Right hindlimb (tissue), 1 donor: ENCODE results near the gene MMS19.

Experiments used
- DNase-seq: peaks from one replicate; pipeline ENCODE4 v3.0.0-alpha.2; 2018

The MMS19 gene, protein sequence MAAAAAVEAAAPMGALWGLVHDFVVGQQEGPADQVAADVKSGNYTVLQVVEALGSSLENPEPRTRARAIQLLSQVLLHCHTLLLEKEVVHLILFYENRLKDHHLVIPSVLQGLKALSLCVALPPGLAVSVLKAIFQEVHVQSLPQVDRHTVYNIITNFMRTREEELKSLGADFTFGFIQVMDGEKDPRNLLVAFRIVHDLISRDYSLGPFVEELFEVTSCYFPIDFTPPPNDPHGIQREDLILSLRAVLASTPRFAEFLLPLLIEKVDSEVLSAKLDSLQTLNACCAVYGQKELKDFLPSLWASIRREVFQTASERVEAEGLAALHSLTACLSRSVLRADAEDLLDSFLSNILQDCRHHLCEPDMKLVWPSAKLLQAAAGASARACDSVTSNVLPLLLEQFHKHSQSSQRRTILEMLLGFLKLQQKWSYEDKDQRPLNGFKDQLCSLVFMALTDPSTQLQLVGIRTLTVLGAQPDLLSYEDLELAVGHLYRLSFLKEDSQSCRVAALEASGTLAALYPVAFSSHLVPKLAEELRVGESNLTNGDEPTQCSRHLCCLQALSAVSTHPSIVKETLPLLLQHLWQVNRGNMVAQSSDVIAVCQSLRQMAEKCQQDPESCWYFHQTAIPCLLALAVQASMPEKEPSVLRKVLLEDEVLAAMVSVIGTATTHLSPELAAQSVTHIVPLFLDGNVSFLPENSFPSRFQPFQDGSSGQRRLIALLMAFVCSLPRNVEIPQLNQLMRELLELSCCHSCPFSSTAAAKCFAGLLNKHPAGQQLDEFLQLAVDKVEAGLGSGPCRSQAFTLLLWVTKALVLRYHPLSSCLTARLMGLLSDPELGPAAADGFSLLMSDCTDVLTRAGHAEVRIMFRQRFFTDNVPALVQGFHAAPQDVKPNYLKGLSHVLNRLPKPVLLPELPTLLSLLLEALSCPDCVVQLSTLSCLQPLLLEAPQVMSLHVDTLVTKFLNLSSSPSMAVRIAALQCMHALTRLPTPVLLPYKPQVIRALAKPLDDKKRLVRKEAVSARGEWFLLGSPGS

DNA sequence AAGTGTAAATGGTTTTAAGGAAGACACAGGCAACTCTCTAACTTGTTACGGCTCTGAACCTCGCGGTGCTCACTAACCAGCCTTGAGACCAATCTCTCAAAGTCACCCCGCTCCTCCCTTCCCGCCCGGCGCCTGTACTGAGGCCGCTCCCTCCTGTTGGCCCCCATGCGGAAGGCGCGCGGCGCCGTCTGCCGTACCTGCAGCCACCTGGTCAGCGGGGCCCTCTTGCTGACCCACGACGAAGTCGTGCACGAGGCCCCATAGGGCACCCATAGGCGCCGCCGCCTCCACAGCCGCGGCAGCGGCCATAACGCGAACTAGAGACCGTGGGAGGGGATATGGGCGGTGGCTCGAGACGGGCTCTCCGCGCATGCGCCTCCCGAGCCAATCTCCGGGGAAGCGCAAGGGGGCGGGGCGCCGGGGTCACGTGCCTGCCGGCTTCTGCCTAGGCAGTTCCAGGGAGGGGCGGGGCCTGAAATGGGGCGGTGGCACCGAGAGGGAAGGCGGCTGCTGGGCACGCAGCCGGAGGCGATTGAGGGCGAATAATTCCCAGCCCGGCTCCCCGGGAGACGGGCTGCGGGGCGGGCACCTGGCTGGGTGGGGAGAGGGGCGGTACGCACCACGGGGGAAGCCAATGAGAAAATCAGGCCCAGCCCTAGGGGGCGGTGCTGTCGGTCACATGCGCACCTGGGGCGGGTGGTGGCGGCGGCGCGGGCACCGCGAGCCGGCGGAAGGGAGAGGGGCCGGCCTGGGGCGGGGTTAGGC is at the start of gene MMS19:
Gene MMS19 (minus strand): TSS at position 347 of the 765 bp plus-strand sequence. CDS start 38 bp downstream, at position 309.
- peak; percentile 99 for DNase-seq

GRCh38 chr10:97547962-97548361 is 49.7 kb upstream of the MMS19 start:
- DNase-seq, result peak; percentile 66

- no peak for DNase-seq
These were observed 49.0 kb upstream of the MMS19 start for GRCh38 chr10:97547271-97547600.

GRCh38 chr10:97546456-97547270 is 48.4 kb upstream of the MMS19 start:
- DNase-seq, result no peak

DNA sequence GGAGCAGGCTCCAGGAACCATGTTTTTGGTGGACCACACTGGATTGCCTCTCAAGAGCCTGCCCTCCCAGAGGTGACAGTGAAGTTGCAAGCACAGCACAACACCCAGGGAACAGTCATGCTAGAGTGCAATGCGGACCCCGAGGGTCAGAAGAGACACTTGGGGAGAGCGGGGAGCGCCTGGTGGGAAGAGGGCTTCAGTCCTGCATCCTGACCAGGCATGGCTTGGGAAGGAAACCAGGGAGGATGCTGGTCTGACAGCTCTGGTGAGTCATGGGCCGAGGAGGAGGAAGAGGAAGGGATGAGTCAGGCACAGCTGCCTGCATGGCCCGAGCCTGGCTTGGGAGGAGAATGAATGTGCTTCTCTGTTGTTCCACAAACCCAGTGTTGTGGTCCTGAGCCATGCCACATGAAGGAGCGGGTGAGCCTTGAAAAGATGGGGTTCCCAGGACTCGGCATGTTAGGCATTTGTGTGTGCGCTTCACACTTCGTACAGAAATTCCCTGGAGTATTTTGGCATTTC is 44.9 kb upstream of the MMS19 start:
- DNase-seq, result peak; percentile 79

DNA sequence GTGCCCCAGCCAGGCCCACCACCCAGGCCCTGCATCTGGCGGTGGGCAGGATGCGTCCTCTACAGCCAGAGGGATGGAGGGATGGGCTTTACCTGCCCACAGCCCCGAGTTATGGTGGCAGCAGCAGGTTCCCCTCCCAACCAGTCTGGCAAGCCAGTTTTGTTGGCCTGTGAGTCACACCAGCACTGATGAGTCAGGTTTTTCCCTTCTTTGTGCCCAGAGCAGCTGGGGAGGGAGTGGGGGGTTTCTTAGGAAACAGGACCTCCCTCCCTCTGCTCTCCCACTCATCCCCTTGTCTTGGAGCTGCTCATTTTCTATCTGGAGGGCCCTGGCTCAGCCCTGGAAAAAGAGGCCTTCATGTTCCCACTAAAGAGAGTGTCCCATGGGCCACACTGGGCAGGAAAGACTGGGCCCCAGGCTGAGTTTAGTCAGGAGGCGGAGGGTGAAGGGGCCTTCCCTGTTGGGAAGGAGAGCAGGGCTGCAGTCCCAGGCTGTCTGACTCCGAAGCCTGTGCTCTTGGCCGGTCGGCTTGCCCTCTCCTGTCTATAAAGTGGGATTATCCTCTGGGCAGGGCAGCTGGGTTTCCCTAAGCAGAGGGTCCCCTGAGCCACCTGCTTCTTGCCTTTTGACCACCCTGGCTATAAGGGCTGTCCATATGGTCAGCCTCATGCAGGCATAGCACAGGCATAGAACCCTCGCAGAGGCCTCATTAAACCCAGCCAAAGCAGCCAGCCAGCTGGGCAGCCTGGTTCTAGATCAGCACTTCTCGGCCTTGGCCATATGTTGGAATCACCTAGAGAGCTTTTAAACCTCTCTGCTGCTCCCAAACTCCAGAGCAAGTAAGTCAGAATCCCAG is 44.2 kb upstream of the MMS19 start:
- DNase-seq, result peak; percentile 92

DNA sequence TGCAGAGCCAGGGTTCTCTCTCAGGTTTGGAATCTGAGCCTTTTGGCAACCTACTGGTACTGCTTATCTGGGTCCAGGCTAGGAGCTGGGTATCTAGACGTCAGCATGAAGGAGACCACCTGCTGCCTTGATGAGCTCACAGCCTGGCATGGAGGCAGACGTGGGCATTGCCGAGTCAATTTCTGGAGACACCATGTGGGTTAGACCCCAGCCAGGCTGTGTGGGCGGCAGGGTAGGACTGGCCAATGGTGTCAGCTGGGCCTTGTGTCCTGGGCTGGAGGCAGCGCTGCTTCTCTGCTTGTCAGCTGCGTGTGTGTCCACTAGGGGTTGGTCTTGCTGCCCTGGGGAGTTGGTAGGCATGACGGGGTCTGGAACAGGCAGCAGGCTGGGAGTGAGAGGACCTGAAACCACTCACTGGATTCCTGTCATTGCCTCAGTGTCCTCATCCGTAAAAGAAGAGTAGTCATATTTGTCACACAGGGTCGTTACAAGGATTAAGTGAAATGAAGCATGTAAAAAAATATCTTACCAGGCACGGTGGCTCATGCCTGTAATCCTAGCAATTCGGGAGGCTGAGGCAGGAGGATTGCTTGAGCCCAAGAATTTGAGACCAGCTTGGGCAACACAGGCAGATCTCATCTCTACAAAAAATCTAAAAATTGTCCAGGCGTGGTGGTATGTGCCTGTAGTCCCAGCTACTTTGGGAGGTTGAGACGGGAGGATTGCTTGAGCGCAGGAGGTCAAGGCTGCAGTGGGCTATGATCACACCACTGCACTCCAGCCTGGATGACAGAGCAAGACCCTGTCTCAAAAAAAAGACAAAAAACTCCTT is 42.7 kb upstream of the MMS19 start:
- no peak for DNase-seq

- peak; percentile 63 for DNase-seq
These were observed 41.4 kb upstream of the MMS19 start for GRCh38 chr10:97539523-97540200.

DNA sequence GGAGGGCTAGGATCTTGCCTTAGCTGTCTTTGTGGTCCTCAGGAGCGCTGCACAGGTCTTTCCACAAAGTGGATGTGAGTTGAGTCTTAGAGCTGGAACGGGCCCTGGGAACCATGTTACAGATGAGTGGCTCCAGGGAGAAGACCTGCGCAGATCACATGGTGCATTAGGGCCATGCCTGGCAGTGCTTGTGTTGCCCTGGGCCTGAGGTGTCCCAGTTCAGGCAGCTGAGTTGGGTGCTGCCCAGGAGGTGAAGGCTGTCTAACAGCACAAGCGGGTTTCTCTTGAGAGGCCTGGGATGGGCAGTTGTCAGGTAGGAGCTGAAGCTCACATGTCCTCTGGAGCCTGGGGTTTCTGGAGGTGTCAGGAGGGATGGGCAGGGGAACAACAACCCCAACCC is 40.6 kb upstream of the MMS19 start:
- no peak for DNase-seq

DNA sequence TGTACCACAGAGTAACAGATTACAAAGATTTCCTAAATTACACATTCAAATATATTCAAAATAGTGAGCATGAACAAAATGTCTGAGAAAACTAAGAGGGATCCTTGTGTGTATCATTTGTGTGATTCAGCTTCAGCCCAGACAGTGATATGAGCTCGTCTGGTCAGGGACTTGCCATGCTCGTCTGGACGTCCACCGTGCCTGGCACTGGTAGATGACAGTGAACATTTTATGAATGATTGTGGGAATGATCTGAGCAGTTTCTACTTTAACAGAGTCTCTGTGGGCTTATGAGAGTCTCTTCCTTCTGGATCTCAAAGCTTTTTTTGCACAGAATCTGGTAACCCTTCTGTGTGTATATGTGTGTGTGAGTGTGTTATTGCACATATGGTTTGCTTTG is 40.2 kb upstream of the MMS19 start:
- no peak for DNase-seq

GRCh38 chr10:97537186-97537869 is 39.1 kb upstream of the MMS19 start:
- DNase-seq, result no peak

DNA sequence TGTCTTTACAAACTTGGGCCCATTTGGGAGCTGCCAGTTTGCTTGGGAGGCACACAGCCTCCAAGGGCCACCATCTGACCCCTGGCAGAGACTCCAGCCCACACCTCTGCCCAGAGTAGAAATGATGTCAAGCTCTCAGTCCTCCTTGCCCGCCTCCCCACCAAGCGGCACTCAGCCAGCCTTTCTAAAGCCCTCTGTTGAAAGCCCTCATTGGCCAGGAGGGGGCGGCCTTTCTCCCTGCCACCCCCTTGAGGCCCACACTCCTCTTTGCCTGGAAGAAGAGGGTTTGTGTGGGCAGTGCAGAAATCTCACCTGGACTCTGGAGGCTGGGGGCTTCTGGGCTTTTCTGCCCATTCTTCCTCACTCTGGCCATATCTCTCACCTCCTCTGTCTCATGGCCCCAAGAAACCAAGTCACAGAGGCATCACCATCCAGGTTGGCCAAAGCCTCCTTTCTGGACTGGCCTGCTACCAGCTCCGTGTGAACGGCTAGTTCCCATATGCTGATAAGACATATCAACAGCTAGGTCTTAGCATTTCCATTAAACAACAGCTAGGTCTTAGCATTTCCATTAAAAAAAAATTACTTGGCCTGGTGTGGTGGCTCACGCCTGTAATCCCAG is 36.6 kb upstream of the MMS19 start:
- DNase-seq, result no peak

DNA sequence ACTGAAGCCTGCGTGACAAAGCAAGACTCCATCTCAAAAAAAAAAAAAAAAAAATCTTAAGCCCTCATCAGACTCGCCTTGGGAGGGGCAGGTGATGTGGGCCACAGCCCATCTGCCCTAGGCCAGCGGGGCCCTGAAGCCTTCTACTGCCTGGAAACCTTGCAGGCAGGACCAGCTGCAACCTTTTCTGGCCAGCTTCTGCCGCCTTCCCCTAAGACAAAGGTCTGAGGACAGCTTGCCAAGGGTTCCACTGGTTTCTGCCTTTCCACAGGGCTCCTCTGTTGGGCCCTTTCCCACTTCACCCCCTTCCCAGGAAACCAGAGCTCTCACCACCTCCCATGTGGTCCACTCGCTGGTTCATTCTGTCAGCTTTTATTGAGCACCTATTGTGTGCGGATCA is 35.7 kb upstream of the MMS19 start:
- DNase-seq, result no peak

DNA sequence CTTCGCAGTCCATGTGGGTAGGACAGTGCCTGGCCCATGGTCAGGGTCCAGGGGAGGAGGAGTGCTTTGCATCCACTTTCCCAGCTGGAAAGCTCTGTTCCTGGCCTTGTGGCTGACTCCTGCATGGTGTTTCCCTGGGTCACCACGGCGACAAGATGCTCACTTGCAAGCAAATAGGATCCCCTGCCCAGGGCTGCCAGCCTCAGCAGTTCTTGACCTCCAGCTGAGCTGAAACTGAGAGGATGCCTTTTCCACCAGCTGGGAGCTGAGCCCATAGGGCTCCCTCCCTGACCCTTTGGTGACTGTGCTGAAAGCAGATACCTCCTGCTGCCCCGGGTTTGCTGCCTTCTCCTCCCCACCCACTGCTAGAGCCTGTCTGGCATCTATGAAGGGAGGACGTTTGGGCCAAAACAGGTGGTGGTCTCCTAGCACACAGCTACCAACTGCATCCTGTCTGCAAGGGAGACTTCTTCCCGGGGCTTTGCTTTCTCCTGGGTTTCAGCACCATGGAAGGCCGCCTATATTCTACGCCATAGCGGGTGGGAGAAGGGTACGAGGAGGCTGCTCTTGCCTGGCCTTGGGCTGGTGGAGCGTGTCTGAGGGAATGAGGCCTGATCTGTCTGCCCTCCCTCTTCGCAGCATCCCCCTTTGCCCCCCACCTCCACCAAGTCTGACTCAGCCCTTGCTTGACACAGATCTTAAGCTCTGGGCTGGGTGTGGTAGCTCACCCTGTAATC is 34.9 kb upstream of the MMS19 start:
- DNase-seq, result peak; percentile 78

- no peak for DNase-seq
These were observed 33.3 kb upstream of the MMS19 start for GRCh38 chr10:97531401-97531986.

DNA sequence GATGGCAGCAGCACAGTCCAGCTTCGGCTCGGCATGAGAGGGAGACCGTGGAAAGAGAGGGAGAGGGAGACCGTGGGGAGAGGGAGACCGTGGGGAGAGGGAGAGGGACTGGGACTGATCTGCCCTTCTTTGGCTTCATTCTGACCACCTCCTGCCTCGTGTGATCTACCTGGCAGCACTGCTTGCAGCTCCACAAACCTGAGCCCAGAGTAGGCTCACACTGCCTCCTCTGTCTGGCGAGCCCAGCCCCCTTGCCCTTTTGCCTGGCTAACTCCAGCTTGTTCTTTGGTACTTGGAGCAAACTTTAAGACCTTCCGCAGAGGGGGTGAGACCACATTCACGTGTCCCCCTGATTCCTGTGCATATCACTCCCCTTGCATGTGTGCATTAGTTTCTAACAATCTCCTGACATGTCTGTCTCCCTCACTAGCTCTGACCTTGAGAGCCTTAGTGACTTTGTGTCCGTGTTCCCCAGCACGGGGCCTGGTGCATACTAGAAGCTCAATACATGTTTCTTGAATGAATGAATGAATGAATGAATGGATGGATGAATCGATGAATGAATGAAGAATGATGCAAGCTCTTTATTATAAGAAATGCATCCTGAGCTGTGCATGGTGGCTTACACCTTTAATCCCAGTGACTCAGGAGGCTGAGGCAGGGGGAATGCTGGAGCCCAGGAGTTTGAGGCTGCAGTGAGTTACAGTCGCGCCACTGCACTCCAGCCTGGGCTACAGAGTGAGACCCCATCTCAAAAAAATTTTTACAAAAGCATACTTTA is 31.7 kb upstream of the MMS19 start:
- DNase-seq, result no peak
